Measurements from ENCODE around the gene HOXC9. TPM values are rescaled to one million over a fixed set of nuclear protein-coding genes. Genes with fewer than 3 reads are reported as not detected.

Gene HOXC9
- total RNA-seq, 1 experiment from 2014 or later: 6.0 TPM

DNA sequence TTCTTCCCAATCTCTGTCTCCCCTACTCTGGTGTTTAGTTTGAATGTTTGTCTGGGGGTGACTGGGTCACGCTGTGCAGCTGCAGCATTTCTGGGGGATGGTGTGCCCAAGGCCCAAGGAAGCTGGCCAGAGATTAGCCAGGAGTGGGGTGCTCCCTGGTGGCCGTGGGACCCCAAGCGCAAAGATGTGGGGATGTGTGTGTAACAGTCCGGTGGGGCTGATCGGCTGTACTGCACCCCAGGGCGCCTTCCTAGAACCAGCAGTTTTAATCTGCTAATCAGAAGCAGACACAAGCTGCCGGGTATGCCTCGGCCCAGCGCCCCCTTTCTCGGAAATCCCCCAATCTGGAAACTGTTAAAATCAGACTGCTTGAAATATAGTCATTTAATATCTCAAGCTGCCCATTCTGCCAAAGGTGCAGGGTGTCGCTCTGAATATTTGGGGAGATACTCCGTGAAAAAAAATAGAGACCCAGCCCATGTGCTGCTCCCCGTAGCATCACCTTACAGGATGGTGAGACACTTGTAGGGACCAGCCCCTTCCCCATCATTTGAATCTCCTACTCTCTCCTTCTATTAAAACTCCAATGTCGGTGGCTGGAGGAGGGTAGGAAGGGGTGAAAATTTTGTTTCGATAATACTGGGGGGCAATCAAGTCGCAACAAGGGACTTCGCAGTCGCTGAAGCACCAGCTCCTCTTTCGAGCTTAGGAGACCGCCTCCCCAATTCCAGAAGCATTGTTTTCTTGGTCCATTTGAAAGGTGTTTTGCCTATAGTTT, 4.3 kb downstream of the HOXC9 start:
- CTCF ChIA-PET: interaction anchor here (0.6 to 12.4 kb wide), 11 partner anchors 17 to 438 kb away, joined by 3 to 200 read pairs (median 4); partner anchors contain the start of gene SMUG1

GRCh38 chr12:54004841-54005530, 5.0 kb downstream of the HOXC9 start:
- POLR2A ChIA-PET: interaction anchor here (0.6 to 1.4 kb wide), 2 partner anchors 169 to 1027 kb away, joined by 3 read pairs; no protein-coding TSS in a partner anchor
- BruUV-seq (replicated peaks): no TSS peak
- peaks cover 9% of the 10 kb centered on the region for H3K36me3 Mint-ChIP-seq (ENCODE audit: insufficient read depth, unreplicated experiment)
- H3K27ac Mint-ChIP-seq (ENCODE audit: low read depth, unreplicated experiment): no peak overlapping the region
- H3K27me3 Mint-ChIP-seq (ENCODE audit: insufficient read depth, unreplicated experiment): no peaks in the 10 kb centered on the region
- H3K4me1 Mint-ChIP-seq (ENCODE audit: insufficient read depth, unreplicated experiment): peaks cover 28% of the 10 kb centered on the region
- CTCF ChIA-PET: interaction anchor here (0.6 to 12.4 kb wide), 11 partner anchors 13 to 439 kb away, joined by 3 to 200 read pairs (median 4); partner anchors contain the start of gene SMUG1
- intact Hi-C loops (cut with micrococcal nuclease): loop anchor here (10.0 kb wide), 1 partner anchor 360 kb away; the partner anchor contains the start of gene GPR84
- TF ChIP-seq, protein P1, sequence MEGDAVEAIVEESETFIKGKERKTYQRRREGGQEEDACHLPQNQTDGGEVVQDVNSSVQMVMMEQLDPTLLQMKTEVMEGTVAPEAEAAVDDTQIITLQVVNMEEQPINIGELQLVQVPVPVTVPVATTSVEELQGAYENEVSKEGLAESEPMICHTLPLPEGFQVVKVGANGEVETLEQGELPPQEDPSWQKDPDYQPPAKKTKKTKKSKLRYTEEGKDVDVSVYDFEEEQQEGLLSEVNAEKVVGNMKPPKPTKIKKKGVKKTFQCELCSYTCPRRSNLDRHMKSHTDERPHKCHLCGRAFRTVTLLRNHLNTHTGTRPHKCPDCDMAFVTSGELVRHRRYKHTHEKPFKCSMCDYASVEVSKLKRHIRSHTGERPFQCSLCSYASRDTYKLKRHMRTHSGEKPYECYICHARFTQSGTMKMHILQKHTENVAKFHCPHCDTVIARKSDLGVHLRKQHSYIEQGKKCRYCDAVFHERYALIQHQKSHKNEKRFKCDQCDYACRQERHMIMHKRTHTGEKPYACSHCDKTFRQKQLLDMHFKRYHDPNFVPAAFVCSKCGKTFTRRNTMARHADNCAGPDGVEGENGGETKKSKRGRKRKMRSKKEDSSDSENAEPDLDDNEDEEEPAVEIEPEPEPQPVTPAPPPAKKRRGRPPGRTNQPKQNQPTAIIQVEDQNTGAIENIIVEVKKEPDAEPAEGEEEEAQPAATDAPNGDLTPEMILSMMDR (IDR thresholded peaks at IDR 0.05; ENCODE audit: unreplicated experiment): no peak
- no peak for DNase-seq (ENCODE audit: unreplicated experiment)
- no peak overlapping the region for H3K4me3 Mint-ChIP-seq (ENCODE audit: unreplicated experiment)
- H3K9me3 Mint-ChIP-seq (ENCODE audit: unreplicated experiment): no peaks in the 10 kb centered on the region

More for the DNA sequence above, 4.3 kb downstream of the HOXC9 start:
- Mint-ChIP-seq H3K36me3 (ENCODE audit: insufficient read depth, unreplicated experiment) (peaks cover 9% of the 10 kb centered on the region), H3K27me3 (ENCODE audit: insufficient read depth, unreplicated experiment) (no peaks in the 10 kb centered on the region), H3K4me3 (ENCODE audit: unreplicated experiment) (no peak overlapping the region), H3K9me3 (ENCODE audit: unreplicated experiment) (no peaks in the 10 kb centered on the region), H3K27ac (ENCODE audit: low read depth, unreplicated experiment) (peak overlapping the region; percentile 3), H3K4me1 (ENCODE audit: insufficient read depth, unreplicated experiment) (peaks cover 25% of the 10 kb centered on the region)
- TF ChIP-seq, protein P1 (IDR thresholded peaks at IDR 0.05; ENCODE audit: unreplicated experiment): no peak
- POLR2A ChIA-PET: interaction anchor here (0.8 kb wide), 1 partner anchor 66 kb away, joined by 4 read pairs; the partner anchor contains the start of gene HOXC13
- no TSS peak for BruUV-seq (replicated peaks)
- DNase-seq (ENCODE audit: unreplicated experiment): no peak
- intact Hi-C loops (cut with micrococcal nuclease): loop anchor here (10.0 kb wide), 1 partner anchor 361 kb away; the partner anchor contains the start of gene GPR84

DNA sequence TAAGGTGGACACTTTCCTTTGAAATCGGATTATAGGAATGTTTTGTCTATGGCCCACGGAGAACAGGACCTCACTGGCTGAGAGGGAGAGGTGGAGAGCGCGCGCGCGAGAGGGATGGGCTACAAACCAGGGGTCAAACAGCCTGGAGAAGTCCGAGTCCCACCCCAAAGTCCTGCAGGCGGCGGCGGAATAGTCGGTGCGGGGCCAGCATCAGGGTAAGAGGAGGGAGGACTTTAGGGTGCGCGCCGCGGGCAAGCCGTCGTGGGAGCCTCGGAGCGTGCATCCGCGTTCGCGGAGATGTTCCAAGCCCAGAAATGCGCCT, 5.5 kb downstream of the HOXC9 start:
- intact Hi-C loops (cut with micrococcal nuclease): loop anchor here (10.0 kb wide), 1 partner anchor 359 kb away; the partner anchor contains the start of gene GPR84
- Mint-ChIP-seq H3K4me3 (ENCODE audit: unreplicated experiment) (no peak overlapping the region), H3K27ac (ENCODE audit: low read depth, unreplicated experiment) (no peak overlapping the region)

More for the DNA sequence above, 5.5 kb downstream of the HOXC9 start:
- TF ChIP-seq, protein P1 (IDR thresholded peaks at IDR 0.05; ENCODE audit: unreplicated experiment): no peak
- no peaks in the 10 kb centered on the region for H3K27me3 Mint-ChIP-seq (ENCODE audit: insufficient read depth, unreplicated experiment)
- H3K36me3 Mint-ChIP-seq (ENCODE audit: insufficient read depth, unreplicated experiment): peaks cover 9% of the 10 kb centered on the region
- ChIA-PET CTCF (interaction anchor here (0.5 to 12.4 kb wide), 13 partner anchors 12 to 388 kb away, joined by 3 to 200 read pairs (median 4); partner anchors contain the start of genes HOXC5 and SMUG1), POLR2A (interaction anchor here (0.6 to 2.7 kb wide), 9 partner anchors 12 to 1028 kb away, joined by 3 to 22 read pairs (median 5); partner anchors contain the start of genes HOXC6 and SMUG1)
- no TSS peak for BruUV-seq (replicated peaks)
- no peaks in the 10 kb centered on the region for H3K9me3 Mint-ChIP-seq (ENCODE audit: unreplicated experiment)
- H3K4me1 Mint-ChIP-seq (ENCODE audit: insufficient read depth, unreplicated experiment): peaks cover 28% of the 10 kb centered on the region
- DNase-seq (ENCODE audit: unreplicated experiment): no peak
